ENCODE measurements around the gene ATXN3L. TPM values are rescaled to one million over a fixed set of nuclear protein-coding genes. Genes with fewer than 3 reads are reported as not detected.

ATXN3L gene
- total and polyA plus RNA-seq, 2 of the 8 experiments (the other 6 are each of a cell fraction or from before 2014, with no cell fraction given) = not detected

GRCh38 chrX:13285229-13285628 lies 34.6 kb downstream of the ATXN3L start (continued):
- no peak for TF ChIP-seq CTCF (IDR thresholded peaks at IDR 0.05; ENCODE audit: control extremely low read depth in 1 of 3, insufficient read depth in 1 of 3, low read depth in 1 of 3, low read length in 3 of 3)
- TF ChIP-seq ASH2L (IDR thresholded peaks at IDR 0.05; ENCODE audit: low read length) = no peak
- no peak for TF ChIP-seq BACH1 (IDR thresholded peaks at IDR 0.05; ENCODE audit: low read length)
- no peak for TF ChIP-seq GABPA (IDR thresholded peaks at IDR 0.05; ENCODE audit: borderline replicate concordance, insufficient read depth, low read length)
- no peak for TF ChIP-seq EZH2 (IDR thresholded peaks at IDR 0.05; ENCODE audit: low read depth, low read length, severe bottlenecking)
- no peak for TF ChIP-seq TEAD4 (IDR thresholded peaks at IDR 0.05; ENCODE audit: low read depth, low read length)
- TF ChIP-seq SP1 (IDR thresholded peaks at IDR 0.05; ENCODE audit: low read depth, low read length) = no peak
